GM12891 (cell line): Measurements from ENCODE around the gene BTN2A1.

Experiments used
- DNase-seq: peaks from one replicate; pipeline ENCODE4 v3.0.0; 2011; ENCODE audit warnings: low spot score; ENCODE audit not compliant: insufficient read length
- FAIRE-seq: peaks from 2 replicates; lab custom pipeline; 2011; peaks lifted over from hg19 to GRCh38; lab: Jason Lieb, UNC
- PAX5 ChIP-seq: IDR thresholded peaks from 2 replicates; pipeline ENCODE4 v1.6.1; 2011; ENCODE audit warnings: low read length, moderate library complexity, mild to moderate bottlenecking; ENCODE audit not compliant: insufficient read depth, severe bottlenecking
- POLR2A ChIP-seq: IDR thresholded peaks from 2 replicates; pipeline ENCODE4 v1.6.1; 2011; ENCODE audit warnings: low read depth, low read length, control low read depth
- POLR2AphosphoS5 ChIP-seq: IDR thresholded peaks from 2 replicates; pipeline ENCODE4 v1.6.1; 2011; ENCODE audit warnings: low read depth, low read length, control low read depth
- POU2F2 ChIP-seq: IDR thresholded peaks from 2 replicates; pipeline ENCODE4 v1.6.1; 2011; ENCODE audit warnings: low read depth, mild to moderate bottlenecking, control low read depth, low read length, moderate library complexity
- SPI1 ChIP-seq: IDR thresholded peaks from 2 replicates; pipeline ENCODE4 v1.6.1; 2011; ENCODE audit warnings: low read depth, low read length, control low read depth
- TAF1 ChIP-seq: IDR thresholded peaks from 2 replicates; pipeline ENCODE4 v1.6.1; 2011; ENCODE audit warnings: low read depth, low read length, control low read depth

BTN2A1 gene

DNA sequence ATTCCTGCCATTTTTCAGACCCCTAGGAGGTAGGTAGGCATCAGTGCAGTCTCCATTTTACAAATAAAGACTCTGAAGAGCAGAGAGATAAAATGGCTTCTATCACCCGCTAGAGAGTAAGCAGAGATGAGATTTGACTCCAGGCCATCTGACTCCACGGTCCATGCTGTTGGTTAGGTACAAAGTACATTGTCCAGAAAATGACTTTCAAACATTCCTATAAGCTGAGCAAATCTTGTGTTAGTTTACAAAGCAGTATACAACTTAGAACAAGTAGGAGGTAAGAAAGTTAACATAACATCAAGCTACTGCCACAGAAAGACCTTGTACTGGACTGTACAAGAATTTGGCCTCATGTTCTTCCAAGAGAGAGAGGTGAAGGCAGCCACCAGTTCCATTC is 57.2 kb downstream of the BTN2A1 start:
- TF ChIP-seq TAF1 (no peak), POLR2AphosphoS5 (no peak), POLR2A (no peak), POU2F2 (no peak), SPI1 (no peak), PAX5 (no peak)
- no peak for DNase-seq
- FAIRE-seq: no peak

- TF ChIP-seq POU2F2: no peak
- TF ChIP-seq POLR2A: no peak
- no peak for TF ChIP-seq TAF1
- no peak for TF ChIP-seq PAX5
- TF ChIP-seq SPI1: no peak
- no peak for TF ChIP-seq POLR2AphosphoS5
- FAIRE-seq (no peak), DNase-seq (no peak)
These were observed 59.0 kb downstream of the BTN2A1 start for GRCh38 chr6:26516481-26517427.
